ENCODE results near the gene OST4.
"Not testable (repeated sequence)": the region's sequence is repeated elsewhere in the genome, so short reads cannot be mapped to it uniquely, and the experiment has no call there.

OST4 gene

DNA sequence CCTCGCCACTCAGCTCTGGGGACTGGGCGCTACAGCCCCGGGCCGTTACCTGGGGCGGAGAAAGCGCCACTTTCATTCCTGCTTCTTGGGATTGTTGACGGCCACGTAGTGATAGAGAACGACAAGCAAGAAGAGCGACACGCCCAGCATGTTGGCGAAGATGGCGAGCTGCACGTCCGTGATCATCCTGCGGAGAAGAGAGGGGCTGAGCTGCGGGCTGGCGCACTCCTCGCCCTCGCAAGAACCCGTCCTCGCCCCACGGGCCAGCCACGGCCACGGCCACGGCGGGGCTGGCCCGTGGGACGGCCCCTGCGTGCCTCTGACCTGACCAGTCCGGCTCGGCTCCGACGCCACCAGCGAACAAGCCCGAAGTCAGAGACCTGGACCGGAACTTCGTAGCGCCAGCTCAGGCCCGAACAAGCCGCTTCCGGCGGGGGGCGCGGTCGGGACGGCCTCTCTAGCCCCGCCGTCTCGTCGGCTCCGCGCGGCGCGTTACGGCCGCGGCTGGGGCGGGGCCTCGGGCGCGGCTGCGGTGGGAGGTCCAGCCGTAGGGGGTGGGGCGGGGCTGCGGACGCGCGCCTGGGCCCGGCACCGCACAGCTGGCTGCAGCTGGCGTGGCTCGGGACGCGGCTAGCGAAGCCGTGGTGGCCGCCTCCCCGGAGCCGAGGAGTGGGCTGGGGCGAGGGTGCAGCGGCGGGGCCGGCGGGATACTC lies at the start of gene OST4:
OST4 (minus strand) TSS at position 378 of the 713 bp plus-strand sequence.
- peak; percentile 88 for DNase-seq (ENCODE audit: low read depth)

DNA sequence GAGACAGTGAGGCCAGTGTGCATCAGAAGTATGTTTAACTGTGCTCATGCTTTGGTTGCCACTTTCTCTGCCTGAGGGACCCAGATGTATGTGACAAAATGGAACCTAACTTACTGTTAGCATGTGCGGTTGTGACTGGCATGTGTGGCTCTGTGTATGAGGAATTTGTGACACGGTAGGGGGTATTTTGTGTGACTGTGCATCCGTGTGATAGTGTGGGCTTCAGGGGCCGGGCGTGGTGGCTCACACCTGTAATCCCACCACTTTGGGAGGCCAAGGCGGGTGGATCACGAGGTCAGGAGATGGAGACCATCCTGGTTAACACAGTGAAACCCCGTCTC lies 47.8 kb upstream of the OST4 start:
- not testable (repeated sequence) for DNase-seq (ENCODE audit: low read depth)

DNA sequence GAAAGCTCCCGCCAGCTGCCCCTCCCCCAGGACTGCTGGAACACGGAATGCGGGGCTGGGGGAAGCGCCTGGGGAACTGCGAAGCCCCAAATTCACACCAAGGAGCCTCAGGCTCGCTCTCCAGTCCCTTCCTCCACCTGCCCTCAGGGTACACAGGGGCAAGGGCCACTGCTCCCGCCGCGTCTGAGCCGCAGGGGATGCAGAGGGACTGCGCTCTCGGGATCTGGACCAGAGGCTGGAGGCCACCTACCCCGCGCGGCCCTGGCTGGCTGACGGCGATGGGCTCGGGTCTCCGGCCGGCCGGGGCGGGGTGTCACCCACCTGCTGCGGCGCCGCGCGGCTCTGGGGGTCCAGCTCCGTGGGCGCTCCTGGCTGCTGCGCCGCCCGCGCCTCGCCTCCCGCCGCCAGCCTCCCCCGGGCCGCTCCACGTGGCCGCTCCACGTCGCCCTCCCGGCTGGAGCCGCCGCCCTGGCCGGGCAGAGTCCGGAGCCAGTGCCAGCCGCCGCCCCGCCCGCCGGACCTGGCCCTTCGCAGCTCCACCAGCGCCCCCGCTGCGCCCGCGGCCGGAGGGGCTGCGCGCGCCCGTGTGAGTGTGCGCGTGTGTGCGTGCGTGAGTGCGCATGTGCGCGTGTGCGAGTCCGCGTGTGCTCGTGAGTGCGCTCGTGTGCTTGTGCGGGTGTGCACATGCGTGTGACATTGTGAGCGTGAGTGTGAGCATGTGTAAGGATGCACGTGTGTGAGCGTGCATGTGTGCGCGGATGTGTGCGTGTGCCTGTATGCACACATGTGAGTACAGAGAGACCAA lies 47.3 kb upstream of the OST4 start, which contains the start of gene CGREF1:
CGREF1 (minus strand) TSS at position 604 of the 805 bp plus-strand sequence. CDS start 14,762 bp downstream, outside the sequence.
- DNase-seq (ENCODE audit: low read depth) = no peak

DNA sequence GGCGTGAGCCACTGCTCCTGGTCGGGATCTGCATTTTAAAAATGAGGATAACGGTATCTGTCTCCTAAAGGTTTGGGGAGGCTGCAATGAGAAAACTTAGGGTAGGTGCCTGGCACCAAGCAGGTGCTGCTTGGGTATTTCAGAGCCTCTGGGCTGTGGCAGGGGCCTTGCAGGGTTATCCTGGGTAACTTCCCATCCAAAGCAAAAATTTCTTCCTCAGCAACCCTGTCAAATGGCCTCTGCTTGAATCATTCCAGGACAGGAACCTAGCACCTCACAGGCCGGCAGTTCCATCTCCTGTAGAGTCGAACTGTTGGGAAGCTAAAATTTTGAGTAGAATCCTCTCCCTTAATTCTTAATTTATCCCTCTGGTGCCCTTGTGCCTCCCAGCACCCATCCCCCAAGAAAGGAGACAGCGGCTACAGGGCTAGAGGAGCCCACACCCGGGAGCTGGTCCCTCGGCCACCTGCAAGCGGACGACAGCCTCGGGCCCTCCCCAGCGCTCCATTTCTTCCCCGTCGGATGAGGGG lies 46.6 kb upstream of the OST4 start:
- DNase-seq (ENCODE audit: low read depth) = no peak

DNA sequence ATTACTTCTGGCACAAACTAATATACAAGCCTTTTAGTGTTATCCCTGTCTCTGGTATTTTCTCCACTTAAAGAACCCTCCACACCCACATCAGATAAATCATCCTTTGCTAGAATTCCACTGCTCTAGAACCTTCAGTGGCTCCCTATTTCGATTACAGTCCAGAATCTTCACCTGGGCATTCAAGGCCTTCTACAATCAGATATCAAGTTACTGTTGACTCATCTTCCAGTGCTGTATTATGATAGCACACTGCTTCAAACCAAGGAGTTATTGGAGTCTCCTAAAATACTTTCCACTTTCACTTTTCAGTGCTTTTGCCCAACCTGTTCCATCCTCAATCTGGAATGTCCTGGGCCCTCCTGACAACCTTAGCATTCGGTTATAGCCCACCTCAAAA lies 44.1 kb upstream of the OST4 start:
- no peak for DNase-seq (ENCODE audit: low read depth)

DNA sequence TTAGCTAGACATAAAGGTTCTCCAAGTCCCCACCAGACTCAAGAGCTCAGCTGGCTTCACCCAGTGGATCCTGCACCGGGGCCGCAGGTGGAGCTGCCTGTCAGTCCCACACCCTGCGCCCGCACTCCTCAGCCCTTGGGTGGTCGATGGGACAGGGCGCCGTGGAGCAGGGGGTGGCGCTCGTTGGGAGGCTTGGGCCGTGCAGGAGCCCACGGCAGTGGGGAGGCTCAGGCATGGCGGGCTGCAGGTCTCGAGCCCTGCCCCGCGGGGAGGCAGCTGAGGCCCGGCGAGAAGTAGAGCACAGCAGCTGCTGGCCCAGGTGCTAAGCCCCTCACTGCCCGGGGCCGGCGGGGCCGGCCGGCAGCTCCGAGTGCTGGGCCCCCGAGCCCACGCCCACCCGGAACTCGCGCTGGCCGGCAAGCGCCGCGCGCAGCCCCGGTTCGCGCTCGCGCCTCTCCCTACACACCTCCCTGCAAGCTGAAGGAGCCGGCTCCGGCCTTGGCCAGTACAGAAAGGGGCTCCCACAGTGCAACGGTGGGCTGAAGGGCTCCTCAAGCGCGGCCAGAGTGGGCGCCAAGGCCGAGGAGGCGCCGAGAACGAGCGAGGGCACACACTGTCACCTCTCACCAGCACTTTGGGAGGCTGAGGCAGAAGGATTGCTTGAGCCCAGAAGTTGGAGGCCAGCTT lies 40.1 kb upstream of the OST4 start:
- DNase-seq (ENCODE audit: low read depth) = not testable (repeated sequence)

DNA sequence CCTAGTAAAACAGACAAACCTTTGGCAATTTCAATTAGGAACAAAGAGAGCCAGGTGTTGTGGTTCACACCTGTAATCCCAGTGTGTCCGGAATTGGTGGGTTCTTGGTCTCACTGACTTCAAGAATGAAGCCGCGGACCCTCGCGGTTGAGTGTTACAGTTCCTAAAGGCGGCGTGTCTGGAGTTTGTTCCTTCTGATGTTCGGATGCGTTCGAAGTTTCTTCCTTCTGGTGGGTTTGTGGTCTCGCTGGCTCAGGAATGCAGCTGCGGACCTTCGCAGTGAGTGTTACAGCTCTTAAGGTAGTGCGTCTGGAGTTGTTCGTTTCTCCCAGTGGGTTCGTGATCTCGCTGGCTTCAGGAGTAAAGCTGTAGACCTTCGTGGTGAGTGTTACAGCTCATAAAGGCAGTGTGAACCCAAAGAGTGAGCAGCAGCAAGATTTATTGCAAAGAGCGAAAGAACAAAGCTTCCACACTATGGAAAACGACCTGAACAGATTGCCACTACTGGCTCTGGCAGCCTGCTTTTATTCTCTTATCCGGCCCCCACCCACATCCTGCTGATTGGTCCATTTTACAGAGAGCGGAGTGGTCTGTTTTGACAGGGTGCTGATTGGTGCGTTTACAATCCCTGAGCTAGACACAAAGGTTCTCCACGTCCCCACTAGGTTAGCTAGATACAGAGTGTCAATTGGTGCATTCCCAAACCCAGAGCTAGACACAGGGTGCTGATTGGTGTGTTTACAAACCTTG lies 39.3 kb upstream of the OST4 start:
- not testable (repeated sequence) for DNase-seq (ENCODE audit: low read depth)

DNA sequence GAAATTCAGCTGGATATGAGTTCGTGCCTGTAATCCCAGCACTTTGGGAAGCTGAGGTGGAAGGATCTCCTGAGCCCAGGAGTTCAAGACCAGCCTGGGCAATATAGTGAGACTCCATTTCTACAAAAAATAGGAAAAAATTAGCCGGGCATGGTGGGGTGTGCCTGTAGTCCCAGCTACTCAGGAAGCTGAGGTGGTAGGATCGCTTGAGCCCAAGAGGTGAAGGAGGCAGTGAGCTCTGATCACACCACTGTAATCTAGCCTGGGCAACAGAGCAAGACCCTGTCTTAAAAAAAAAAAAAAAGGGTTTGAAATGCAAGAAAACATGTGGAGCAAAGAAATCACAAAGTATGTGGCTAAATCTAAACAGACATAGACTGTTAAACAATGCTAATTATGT lies 37.6 kb upstream of the OST4 start:
- no peak for DNase-seq (ENCODE audit: low read depth)

DNA sequence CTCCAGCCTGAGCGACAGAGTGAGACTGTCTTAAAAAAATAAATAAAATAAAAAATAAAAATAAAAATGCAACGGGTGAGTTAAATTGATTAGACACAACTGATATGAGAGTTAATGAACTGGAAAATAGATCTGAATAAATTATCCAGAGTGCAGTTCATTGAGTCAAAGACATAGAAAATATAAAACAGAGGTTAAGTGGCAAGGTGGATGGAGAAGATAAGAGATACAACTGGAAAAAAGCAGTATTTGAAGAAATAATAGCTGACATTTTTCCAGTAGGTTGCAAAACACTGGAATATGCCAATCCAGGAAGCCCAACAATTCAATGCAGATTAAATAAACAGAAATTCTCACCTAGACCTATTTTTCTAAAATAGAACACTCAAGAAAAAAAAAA lies 36.8 kb upstream of the OST4 start:
- DNase-seq (ENCODE audit: low read depth) = no peak

DNA sequence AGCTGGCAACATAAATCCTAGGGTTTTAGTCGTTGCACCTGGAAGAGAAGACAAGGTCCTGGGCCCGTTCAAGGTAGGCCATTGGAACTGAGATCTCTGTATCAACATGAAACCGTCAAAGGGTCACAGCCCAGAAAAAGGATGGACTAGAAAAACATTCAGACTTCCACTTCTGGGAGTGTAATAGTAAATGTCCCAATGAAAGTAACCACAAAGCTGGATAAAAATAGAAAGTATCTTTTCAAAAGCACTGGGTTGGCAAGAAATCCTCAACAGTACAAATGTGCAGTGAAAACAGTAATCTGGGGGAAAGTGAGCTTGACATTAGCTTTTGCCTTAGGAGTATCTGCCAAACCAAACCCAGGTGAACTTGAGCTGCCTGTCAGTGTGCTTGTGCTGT lies 34.5 kb upstream of the OST4 start:
- no peak for DNase-seq (ENCODE audit: low read depth)

DNA sequence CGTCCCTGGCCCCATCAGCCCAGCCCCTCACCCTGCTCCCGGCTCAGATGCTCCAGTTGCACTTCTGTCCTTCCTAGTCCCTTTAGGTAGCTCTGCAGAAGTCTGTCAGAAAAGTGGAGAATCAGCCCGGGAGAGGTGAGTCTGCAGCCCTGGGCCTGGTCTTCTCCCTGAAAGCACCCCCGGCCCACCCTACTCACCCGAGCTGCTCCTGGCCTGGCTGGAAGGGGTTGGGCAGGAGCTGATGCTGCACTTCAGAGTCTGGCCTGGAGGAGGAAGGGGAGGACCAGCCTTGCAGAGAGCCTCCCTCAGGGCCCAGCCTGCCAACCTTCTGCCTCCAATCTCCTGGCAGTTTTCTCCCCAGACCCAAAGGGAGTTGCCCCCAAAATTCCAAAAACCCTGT lies 30.9 kb upstream of the OST4 start:
- no peak for DNase-seq (ENCODE audit: low read depth)

DNA sequence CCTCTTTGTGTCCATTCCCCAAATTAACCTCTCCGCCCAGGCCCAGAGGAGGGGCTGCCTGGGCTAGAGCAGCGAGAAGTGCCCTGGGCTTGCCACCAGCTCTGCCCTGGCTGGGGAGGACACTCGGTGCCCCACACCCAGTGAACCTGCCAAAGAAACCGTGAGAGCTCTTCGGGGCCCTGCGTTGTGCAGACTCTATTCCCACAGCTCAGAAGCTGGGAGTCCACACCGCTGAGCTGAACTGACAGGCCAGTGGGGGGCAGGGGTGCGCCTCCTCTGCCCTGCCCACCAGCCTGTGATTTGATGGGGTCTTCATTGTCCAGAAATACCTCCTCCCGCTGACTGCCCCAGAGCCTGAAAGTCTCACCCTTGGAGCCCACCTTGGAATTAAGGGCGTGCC lies 28.6 kb upstream of the OST4 start:
- no peak for DNase-seq (ENCODE audit: low read depth)

DNA sequence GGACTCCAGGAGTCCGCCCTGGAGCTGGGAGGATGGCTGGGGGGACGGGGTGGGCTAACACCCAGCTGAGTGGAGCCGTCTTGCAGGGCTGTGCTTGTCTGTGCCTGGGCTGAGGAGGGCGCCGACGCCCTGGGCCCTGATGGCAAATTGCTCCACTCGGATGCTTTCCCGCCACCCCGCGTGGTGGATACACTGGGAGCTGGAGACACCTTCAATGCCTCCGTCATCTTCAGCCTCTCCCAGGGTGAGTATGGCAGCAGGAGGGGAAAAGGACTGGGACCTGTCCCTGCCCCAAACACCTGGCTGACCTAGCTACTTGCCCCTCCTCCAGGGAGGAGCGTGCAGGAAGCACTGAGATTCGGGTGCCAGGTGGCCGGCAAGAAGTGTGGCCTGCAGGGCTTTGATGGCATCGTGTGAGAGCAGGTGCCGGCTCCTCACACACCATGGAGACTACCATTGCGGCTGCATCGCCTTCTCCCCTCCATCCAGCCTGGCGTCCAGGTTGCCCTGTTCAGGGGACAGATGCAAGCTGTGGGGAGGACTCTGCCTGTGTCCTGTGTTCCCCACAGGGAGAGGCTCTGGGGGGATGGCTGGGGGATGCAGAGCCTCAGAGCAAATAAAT lies 28.0 kb upstream of the OST4 start:
- DNase-seq (ENCODE audit: low read depth) = no peak

DNA sequence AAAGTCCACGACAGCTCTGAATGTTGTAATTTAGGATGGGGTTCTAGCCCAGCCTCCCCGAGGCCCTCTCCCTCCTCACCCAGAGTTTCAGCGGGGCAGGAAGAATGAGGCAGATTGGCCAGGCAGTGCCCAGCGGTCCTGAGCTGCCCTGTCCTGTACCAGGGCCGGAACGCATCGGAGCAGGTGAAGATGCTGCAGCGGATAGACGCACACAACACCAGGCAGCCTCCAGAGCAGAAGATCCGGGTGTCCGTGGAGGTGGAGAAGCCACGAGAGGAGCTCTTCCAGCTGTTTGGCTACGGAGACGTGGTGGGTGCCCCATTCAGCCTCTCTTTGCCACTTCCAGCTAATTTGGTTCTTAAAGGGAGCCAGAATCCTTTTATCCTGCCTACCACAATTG lies 25.9 kb upstream of the OST4 start:
- no peak for DNase-seq (ENCODE audit: low read depth)

DNA sequence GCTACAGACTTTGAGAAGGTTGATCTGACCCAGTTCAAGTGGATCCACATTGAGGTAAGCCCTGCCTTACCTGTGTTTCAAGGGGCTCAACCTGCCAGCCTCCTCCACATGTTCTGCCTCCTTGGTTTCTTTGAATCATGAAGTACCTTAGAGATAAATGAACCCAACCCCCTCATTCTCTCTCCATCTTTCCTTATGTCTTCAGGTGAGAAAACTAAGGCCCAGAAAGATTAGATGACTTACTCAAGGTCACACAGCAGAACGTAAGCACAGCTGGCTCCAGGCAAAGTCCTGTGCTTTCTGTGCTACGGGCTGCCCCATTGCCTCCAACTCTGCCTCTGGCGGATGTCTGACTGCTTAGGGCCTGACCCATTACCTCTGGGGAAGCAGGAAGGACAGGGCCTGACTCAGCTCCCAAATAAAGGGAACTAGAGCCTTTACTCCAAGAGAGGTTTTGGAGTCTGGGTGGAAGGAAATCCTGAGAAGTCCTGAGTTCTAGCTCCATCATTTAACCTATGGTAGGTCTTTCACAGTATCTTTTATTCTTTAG lies 25.4 kb upstream of the OST4 start:
- no peak for DNase-seq (ENCODE audit: low read depth)

DNA sequence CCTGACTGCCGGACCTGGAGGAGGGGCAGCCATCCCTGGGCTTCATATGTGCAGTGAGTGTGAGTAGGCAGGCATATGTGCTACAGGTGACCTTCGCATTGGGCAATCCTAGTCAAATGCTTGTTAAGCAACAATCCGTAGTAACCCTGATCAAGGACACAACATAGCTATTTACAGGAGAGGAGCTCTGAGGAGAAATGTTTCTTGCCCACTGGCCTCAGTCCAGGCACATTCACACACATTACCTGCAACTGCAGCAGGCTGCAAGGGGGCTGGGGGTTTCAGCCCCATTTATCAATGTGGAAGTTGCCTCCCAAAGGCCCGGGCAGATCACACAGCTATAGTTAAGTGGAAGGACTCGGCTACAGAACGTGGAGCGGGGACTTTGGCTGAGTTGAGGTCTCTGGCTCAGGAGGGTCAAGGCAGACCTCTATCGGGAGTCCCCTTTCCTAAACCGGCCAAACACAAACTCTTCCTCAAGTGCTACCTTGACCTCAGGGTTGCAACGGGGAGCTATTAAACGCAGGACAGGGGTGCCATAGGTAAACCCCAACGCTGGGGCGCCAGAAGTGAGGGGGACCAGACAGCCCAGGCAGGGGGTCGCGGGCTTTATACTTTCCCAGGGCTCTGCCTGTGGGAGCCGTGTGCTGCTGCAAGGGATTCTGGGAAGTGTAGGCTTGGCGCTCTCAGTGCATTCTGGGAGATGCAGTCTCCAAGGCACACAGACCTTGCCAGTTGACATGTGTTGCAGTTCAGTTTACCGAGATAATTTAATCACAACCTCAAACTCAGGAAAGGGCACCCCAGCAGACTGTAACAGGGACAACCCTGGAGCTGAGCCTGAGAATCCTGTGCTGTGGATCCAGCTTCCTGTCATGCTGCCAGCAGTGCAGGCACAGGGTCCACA lies 24.5 kb upstream of the OST4 start:
- no peak for DNase-seq (ENCODE audit: low read depth)

DNA sequence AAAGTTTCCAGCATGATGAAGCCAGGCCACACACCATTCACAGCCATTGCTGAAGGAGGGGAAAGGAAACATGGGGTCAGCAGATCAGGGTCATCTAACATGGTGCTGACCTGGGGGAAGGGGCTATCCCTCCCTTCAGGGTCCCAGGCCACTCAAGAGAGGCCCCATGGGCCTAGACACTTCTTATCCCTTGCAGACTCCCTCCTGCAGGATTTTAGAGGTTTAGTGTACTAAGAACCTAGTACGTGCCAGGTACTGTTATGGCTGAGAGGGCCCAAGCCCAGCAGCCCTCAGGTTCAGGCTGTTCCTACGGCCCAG lies 23.9 kb upstream of the OST4 start:
- DNase-seq (ENCODE audit: low read depth) = no peak

DNA sequence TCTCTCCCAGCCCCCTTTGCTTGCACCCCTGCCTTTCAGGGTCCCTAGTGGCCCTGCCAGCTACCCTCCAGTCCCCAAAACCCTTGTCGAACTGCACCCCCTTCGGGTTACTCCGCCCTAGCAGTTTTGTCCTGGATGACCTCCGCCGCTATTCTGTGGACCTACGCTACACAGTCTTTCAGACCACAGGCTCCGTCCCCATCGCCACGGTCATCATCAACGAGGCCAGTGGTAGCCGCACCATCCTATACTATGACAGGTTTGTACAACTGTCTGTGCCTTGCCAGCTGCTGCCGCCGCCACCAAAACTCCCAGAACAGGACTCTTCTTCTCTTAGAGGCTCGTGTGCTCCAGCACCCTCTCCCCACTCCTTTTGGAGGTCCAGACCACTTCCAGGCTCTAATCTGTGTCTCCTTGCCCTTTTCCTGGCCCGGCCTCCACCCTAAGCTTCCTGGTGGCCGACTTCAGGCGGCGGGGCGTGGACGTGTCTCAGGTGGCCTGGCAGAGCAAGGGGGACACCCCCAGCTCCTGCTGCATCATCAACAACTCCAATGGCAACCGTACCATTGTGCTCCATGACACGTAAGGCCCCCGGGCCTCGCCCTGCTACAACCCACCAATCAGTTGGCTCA lies 23.0 kb upstream of the OST4 start:
- DNase-seq (ENCODE audit: low read depth) = no peak

DNA sequence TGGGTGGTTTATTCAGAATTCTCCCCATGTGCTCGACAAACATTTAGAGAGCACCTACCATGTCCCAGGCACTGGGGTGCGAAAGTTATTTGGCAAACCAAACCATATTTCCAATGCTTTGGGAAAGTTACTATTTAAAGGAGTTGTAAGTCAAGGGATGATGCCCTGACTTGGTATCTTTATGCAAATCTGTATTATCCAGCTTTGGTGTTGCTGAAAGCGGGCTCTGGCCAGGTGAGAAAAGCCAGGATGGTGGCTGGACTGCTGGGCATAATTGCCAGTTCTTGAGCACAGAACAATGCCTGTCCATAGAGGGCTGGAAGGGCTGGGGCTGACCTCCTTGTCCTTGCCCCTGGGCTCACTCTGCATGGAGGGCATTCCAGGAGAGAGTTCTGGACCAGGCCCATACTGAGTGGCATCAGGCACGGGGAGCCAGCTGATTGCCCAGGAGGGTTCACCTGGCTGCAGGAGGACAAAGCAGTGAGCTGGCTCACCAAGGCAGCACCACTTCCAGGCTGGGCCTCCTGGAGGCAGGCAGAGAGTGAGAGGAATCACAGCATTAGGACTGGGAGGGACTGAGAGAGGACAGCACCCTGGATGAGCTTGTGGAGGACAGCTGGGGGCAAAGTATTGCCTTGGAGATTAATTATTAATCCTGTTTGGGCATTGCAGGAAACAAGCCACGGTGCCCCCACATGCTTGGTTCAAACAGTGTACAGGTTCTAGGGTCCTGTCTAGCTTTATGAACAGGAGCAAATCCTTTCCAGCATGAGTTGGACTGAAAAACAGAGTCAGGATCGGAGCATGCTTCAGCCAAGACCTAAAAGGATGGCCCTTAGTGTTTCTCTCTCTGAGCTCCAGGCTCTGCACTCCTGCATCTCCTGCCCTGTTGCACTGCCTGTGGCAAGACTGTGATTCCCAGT lies 22.2 kb upstream of the OST4 start:
- DNase-seq (ENCODE audit: low read depth) = no peak

All from activated T-helper 1 cell treated with Interleukin-2 at 50 U/mL for 16 hours (primary cell).